Coronary artery (tissue), 2 donors: ENCODE measurements around the gene MAGI1.

Experiments used
- DNase-seq: peaks from one replicate; pipeline ENCODE4 v3.0.0-alpha.2; 2017; ENCODE audit warnings: low spot score
- H3K27ac ChIP-seq, 2 donors: fragments of 200-600 bp; sonication (generic); one replicate each; pipeline ENCODE4 v1.5.1; 2016 to 2019
- H3K4me3 ChIP-seq: fragments of 200-600 bp; sonication (generic); 2 replicates; pipeline ENCODE4 v1.5.1; 2016; ENCODE audit warnings: mild to moderate bottlenecking, moderate library complexity
- CTCF ChIP-seq: fragments of 200-600 bp; sonication (generic); IDR thresholded peaks from one replicate; pipeline ENCODE4 v1.5.1; 2019; ENCODE audit warnings: antibody characterized with exemption

MAGI1 gene

GRCh38 chr3:65758876-65759598 is 279.7 kb downstream of the MAGI1 start:
- DNase-seq: no peak
- Histone ChIP-seq H3K27ac (no peak overlapping the region), H3K4me3 (no peak overlapping the region)
- TF ChIP-seq CTCF: no peak

GRCh38 chr3:65758438-65758837 is 280.3 kb downstream of the MAGI1 start:
- H3K4me3 ChIP-seq: no peak overlapping the region
- no peak overlapping the region for H3K27ac ChIP-seq
- no peak for TF ChIP-seq CTCF
- DNase-seq: no peak

GRCh38 chr3:65752636-65753035 is 286.1 kb downstream of the MAGI1 start:
- no peak for DNase-seq
- no peak for TF ChIP-seq CTCF
- Histone ChIP-seq H3K4me3 (no peak overlapping the region), H3K27ac (no peak overlapping the region)

DNA sequence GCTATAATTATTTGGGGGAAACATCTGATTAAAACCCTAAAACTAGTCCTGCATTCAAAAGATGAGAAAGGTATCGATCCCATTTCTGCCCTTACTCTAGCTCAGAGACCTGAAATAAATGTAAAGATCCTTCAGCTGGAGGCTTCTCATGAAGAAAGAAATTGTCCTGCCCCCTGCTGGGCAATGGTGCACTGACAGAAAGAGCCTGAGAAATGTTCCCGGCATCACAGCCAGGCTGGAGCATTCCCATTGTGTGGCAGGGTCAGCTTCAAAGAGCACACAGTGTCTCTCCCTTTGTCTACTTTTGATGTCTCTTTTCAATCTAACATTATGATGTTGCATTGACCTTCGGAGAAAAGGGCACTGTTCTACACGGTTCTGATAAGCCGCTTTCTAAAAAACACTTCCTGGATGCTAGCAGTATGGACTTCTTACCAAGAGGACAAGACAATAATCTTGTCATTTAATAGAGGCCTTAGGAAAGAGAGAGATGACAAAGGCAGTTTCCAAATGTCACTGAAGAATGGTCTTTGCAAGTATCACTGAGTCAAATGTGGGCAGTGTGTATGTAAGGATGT is 287.5 kb downstream of the MAGI1 start:
- Histone ChIP-seq H3K4me3 (no peak overlapping the region), H3K27ac (no peak overlapping the region)
- peak; percentile 38 for TF ChIP-seq CTCF
- DNase-seq: no peak

- TF ChIP-seq CTCF: no peak
- no peak overlapping the region for H3K4me3 ChIP-seq
- no peak overlapping the region for H3K27ac ChIP-seq
- no peak for DNase-seq
Observed at GRCh38 chr3:65749066-65749465, 289.7 kb downstream of the MAGI1 start.

GRCh38 chr3:65748326-65748725 is 290.4 kb downstream of the MAGI1 start:
- H3K4me3 ChIP-seq: no peak overlapping the region
- TF ChIP-seq CTCF: no peak
- no peak overlapping the region for H3K27ac ChIP-seq
- no peak for DNase-seq

DNA sequence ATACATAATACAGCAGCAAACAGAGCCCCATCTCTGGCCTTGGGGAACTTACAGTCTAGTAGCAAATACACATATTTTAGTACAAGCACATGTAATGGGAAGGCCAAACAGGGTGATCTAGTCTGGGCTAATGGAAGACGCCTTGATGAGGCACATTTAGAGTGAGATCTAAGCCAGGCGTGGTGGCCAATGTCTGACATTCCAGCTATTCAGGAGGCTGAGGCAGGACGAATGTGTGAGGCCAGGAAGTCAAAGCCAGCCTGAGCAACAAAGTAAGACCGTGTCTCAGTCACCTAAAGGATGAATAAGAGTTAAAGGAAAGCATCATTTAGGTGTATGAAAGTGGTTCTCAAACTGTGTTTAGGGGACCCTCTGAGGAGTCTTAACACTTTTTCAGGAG is 291.9 kb downstream of the MAGI1 start:
- Histone ChIP-seq H3K27ac (no peak overlapping the region), H3K4me3 (no peak overlapping the region)
- no peak for DNase-seq
- TF ChIP-seq CTCF: no peak
